ENCODE measurements around the gene MTA1.

Gene MTA1

DNA sequence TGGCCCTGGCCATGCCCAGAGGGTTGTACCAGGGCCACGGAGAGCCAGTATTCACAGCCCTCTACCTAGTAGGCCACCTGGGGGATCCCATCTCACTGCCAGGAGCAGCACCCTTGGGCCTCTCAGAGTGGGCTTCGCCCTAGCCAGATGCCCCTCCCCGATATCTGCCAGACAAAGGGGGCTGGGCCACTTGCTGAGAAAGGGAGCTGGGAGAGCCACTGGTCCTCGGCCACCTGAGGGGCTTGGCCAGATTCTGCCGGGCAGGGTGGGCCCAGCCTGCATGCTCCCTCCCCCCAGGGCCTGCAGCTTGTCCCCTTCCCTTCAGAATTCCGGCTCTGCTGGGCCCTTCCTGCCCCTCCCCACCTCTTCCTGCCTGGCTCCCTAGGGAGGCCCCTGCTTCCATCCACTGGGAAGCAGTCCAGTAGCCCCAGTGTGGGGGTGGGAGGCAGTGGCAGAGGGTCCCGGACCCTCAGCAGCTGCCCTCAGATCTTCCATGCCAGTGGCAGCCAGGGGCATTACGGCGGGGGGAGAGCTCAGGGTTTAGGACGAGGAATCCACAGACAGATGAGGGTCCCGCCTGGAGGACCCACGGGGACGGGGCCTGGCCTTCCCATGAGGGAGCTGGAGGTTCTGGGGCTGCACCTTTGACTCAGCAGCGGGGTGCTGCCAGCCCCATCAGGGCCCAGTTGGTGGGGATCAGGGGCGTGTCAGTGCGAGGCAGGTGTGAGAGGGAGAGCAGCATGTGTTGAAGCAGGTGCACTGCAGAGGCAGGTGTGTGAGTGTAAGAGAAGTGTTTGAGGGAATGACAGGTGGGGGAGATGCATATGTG is 57.4 kb downstream of the MTA1 start:
- DNase-seq (ENCODE audit: low read depth in 2 of 2) = no peak

- DNase-seq (ENCODE audit: low read depth in 2 of 2) = no peak
Observed at GRCh38 chr14:105477660-105478397, 58.2 kb downstream of the MTA1 start.

DNA sequence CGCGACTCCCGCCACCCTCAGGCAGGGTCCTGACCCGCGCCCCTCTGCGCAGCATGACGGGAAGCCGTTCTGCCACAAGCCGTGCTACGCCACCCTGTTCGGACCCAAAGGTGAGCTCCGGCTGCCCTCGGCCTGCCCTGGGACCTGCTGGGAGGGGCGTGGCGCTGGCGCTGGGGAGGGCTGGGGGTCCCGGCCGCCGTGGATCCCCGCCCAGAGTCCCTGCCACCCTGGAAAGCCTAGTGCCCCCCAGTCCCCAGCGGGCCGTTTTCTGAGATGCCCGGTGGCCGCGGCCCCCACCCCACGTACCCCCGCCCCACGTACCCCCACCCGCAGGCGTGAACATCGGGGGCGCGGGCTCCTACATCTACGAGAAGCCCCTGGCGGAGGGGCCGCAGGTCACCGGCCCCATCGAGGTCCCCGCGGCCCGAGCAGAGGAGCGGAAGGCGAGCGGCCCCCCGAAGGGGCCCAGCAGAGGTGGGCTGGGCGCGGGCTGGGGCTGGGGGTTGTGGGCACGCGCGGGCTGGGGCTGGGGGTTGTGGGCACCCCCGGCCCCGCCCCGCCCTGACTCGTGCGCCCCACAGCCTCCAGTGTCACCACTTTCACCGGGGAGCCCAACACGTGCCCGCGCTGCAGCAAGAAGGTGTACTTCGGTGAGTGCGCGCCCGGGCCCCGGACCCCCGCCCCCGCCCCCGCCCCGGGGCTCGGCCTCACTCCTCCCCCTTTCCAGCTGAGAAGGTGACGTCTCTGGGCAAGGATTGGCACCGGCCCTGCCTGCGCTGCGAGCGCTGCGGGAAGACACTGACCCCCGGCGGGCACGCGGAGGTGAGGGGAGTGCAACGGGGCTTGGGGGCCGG is 59.0 kb downstream of the MTA1 start:
- DNase-seq (ENCODE audit: low read depth in 2 of 2) = no peak

- DNase-seq (ENCODE audit: low read depth in 2 of 2) = no peak
Observed at GRCh38 chr14:105479431-105480158, 60.0 kb downstream of the MTA1 start.

- no peak for DNase-seq (ENCODE audit: low read depth in 2 of 2)
Observed at GRCh38 chr14:105480199-105480746, 60.6 kb downstream of the MTA1 start.

- DNase-seq (ENCODE audit: low read depth in 2 of 2) = peak; percentile 74 to 88
Observed at GRCh38 chr14:105480807-105481801, 61.5 kb downstream of the MTA1 start.

DNA sequence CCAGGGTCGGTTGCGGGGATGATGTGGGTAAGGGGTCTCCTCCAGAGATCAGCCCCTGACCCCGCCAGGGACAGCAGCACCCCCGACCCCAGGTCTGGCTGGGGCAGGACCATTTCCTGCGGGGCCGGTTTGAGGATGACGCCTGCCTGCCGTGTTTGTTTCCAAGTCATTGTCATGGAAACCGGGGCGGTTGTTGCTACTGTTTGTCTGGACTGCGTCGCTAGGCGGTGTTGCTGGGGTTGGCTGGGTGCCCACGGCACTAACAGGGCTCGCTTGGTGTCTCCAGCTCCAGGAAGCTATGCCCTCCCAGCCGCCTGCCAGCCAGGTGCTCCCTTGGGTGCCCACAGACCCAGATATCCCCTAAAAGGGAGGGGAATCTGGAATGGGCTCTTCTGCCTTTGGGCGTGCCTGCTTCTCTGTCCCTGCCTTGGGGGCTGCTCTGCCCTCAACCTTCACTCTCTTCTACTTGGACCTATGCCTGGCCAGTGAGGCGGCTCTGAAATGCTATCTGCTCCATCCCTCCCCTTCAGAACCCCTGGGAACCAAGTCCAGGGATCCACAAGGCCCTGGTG is 62.3 kb downstream of the MTA1 start:
- peak; percentile 83 to 85 for DNase-seq (ENCODE audit: low read depth in 2 of 2)

DNA sequence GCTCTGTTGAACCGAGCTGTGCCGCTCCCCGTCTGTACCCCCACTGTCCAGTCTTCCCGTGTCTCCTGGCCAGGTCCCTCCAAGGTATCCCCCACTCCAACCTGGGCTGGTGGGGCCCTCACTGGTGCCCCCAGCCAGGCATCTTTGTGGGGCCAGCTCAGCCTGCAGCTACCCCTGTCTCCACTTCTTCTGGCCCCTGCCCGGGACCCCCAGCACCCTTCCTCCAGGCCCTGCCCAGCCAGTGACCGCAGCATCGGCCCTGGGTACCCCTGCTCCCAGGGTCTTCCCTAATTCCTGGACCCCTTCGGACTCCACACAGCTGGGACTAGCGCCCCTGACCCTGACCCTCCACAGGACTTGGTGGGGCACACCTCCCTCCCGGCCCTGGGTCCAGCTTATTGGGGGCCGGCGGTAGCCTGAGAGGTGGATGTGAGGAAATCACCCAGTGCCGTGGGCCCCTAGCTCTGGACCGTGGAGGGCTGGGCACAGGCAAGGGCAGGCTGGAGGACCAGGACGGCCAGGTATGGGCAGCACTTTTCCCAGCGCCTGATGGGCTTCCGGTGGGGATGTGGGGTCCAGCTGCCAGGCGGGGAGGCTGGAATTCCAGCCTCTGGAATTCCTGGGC is 63.0 kb downstream of the MTA1 start:
- no peak for DNase-seq (ENCODE audit: low read depth in 2 of 2)

- no peak for DNase-seq (ENCODE audit: low read depth in 2 of 2)
Observed at GRCh38 chr14:105483300-105484068, 63.9 kb downstream of the MTA1 start.

DNA sequence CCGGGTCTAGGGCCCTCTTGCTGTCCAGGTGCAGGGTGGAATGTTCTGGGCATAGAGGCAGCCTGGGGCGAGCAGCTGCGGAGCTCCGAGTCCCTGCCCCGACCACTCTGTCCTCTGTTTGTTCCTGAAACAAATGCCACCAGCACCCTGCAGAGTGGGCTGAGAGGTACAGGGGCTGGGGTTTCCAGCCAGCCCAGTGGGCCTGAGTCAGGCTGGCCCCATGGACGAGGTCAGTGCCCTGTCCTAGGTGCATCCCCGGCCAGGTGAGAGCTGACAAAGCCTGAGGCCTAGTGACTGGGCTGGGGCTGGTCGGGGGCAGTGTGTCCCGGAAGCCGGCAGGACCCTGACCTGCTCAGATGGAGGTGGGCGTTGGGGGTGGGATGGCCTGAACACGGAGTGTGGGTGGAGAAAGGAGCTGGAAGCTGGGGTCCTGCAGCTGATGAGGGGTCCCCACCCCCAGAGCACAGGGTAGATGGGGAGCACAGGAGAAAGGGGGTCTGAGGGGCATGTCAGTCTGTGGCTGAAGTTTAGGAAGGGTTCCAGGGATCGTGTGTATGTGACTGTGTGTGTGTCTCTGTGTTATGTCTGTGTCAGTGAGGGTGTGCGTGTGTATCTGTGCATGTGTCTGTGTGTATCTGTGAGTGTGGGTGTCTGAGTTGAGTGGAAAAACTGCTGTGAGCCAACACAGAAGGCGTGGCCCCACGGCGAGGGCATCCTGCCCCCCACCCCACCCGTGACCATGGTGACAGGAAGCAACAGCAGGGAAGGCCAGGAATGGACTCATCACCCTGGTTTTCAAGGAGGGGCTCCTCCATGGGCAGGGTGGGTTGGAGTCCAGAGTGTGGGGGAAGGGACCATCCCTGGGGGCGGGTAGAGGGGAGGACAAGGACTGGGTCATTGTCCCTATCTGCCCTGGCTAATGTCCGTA is 64.7 kb downstream of the MTA1 start:
- DNase-seq (ENCODE audit: low read depth in 2 of 2) = no peak

- DNase-seq (ENCODE audit: low read depth in 2 of 2) = no peak
Observed at GRCh38 chr14:105484997-105485393, 65.4 kb downstream of the MTA1 start.

DNA sequence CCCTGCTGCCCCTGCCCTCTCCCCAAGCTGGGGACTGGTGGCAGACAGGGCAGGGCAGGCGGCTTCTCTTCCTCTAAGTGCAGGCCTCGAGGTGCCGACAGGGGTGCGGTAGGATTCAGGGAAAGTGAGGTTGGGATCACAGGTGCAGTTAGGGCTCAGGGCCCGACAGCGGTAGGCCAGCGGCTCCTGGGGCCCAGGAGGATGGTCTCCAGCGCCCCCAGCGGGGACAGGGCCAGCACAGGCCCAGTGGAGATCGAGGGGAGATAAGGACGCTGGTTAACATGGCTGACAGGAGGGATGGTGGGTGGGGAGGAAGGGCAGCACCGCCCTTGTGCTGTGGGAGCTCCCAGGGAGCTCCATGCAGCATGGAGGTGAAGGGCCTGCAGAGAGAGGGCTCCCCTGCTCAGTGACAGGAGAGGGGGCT is 66.1 kb downstream of the MTA1 start:
- no peak for DNase-seq (ENCODE audit: low read depth in 2 of 2)

DNA sequence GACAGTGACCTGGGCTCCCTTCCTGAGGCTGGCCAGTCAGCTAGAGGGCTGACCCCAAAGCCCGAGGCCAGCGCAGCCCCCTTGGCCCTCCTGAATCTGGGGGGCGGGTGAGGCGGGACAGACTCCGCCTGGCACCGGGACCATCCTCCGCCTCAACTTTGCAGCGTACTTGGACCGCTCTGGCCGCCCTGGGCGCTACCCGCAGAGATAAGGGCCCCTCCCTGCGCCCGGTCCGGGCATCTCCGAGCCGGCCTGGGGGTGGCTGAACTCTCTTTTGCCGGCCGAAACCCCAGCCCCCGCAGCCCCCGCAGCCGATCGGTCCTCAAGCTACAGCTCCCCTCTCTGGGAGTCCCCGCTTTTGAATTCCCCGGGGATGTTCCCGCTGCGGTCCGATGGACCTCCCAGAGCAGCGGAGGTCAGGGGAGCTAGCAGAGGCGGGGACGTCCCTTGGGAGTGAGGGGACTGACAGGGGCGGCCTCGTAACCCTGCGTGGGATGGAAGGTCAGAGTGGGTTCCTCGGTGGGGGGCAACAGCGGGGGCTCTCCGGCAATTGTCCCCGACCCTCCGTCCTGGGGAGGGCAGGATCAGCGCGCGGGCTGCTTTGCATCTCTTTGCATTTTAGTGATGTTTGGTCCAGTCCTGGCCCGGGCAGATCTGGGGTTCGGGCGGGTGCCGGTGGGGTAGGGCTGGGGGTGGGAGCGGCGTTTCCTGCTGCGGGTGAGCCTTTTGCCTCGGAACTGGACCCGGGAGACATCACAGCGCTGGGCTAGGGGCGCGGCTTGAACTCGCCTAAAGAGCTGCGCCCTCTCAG is 66.7 kb downstream of the MTA1 start, which contains the start of gene CRIP1:
TSS of gene CRIP1 (plus strand) at position 724 of the 811 bp plus-strand sequence. CDS start 374 bp downstream, outside the sequence.
- no peak for DNase-seq (ENCODE audit: low read depth in 2 of 2)

DNA sequence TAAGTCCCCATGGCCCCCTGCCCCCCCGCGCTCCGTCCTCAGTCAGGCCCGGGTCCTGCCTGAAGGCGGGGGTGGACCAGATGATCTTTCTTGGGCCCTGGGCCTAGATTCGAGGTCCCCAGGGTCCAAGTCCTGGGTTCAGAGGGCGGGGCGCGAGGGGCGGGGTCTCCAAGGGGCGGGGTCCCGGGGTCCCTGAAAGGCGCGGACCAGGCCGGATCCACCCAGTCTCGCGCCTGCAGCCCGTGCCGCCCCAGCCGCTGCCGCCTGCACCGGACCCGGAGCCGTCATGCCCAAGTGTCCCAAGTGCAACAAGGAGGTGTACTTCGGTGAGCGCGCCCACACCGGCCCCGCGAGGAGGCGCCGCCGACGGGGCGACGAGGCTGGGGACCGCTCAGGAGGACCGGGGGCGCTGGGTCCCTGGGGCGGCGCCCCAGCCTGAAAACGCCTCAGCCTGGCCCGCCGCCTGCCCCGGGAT is 67.4 kb downstream of the MTA1 start:
- peak in 1 of 2 donors; percentile 48 for DNase-seq (ENCODE audit: low read depth in 2 of 2)

DNA sequence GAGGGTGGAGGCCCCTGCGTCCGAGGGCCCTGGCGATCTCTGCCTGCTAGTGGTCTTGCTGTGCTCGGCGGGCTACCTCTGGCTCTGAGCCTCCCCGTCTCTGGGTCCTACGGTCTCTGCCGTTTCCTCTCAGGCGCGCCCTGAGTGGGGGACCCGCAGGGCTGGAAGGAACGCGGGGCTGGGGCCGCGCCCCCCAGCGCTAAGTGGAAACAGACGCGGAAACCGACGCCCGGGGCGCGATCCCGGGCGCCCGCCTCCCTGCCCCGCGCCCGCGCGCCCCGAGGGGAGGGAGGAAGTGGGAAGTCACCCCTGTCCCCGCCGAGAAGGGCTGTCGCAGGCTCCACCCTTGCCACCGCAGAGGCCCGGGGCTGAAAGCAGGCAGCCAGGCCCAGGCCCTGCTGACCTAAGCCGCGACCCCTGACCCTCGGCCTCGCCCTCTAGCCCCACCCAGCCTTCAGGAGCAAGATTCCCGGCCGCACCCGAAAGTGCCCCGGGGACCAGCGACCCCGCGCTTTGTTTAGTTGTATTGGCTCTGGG is 67.9 kb downstream of the MTA1 start:
- DNase-seq (ENCODE audit: low read depth in 2 of 2) = no peak
